Small intestine (tissue), 16 donors: Measurements from ENCODE around the gene CCN2. TPM values are rescaled to one million over a fixed set of nuclear protein-coding genes. Genes with fewer than 3 reads are reported as not detected.

Experiments
- DNase-seq, 2 donors: peaks; one replicate each; pipeline versions ENCODE4 v3.0.0 to v3.0.0-alpha.2; 2013
- FAIRE-seq: peaks from 2 replicates; lab custom pipeline; 2012; peaks lifted over from hg19 to GRCh38; lab: Jason Lieb, UNC
- H3K27ac ChIP-seq, 3 donors: one replicate each; pipeline ENCODE4 v1.5.1; 2013; ENCODE audit warnings: low read length in 2 of 3, mild to moderate bottlenecking in 2 of 3, control low read depth in 1 of 3, inconsistent platforms in 1 of 3, low read depth in 1 of 3, moderate library complexity in 1 of 3
- H3K27me3 ChIP-seq, 3 donors: one replicate each; pipeline ENCODE4 v1.6.1; 2013; ENCODE audit warnings: low read length in 3 of 3, inconsistent platforms in 1 of 3; ENCODE audit not compliant: control insufficient read depth in 3 of 3, insufficient read depth in 3 of 3
- H3K36me3 ChIP-seq, 3 donors: one replicate each; pipeline ENCODE4 v1.6.1; 2013; ENCODE audit warnings: low read length in 3 of 3, inconsistent platforms in 1 of 3, low read depth in 1 of 3, mild to moderate bottlenecking in 1 of 3, moderate library complexity in 1 of 3; ENCODE audit not compliant: control insufficient read depth in 3 of 3, insufficient read depth in 2 of 3
- H3K4me1 ChIP-seq, 3 donors: one replicate each; pipeline ENCODE4 v1.6.1; 2013; ENCODE audit warnings: low read length in 2 of 3, inconsistent platforms in 1 of 3, low read depth in 1 of 3, mild to moderate bottlenecking in 1 of 3, moderate library complexity in 1 of 3; ENCODE audit not compliant: control insufficient read depth in 3 of 3, insufficient read depth in 2 of 3
- H3K4me3 ChIP-seq, 3 donors: one replicate each; pipeline ENCODE4 v1.5.1; 2013; ENCODE audit warnings: low read length in 3 of 3, control low read depth in 1 of 3, inconsistent platforms in 1 of 3, low read depth in 1 of 3, mild to moderate bottlenecking in 1 of 3, moderate library complexity in 1 of 3
- H3K9me3 ChIP-seq, 2 donors: one replicate each; pipeline ENCODE4 v1.6.1; 2013; ENCODE audit warnings: low read depth in 1 of 2, low read length in 1 of 2; ENCODE audit not compliant: control insufficient read depth in 2 of 2, insufficient read depth in 1 of 2
- WGBS, 3 donors: extraction: QIAGEN DNeasy Blood & Tissue Kit; methylation state at CpG; one replicate each; pipeline ENCODE4 v1.1.7; 2013; 5-methylcytosine and 5-hydroxymethylcytosine counted together
- long read RNA-seq, 10 donors: transcript quantifications; one replicate each; lab custom pipeline, GENCODE V29; 2026
- polyA plus RNA-seq, 4 donors: library from polyadenylated mRNA; stranded (reverse) in 3 of 4; unstranded in 1 of 4; fragments of 200-250 nt in 3 of 4; fragments of 120-200 nt in 1 of 4; gene quantifications; one replicate each; pipeline versions ENCODE4 v1.2.1 to v1.2.3, GENCODE V29; 2013
- donor health status: healthy with polysubstance abuse.
- donor health status: control.
- donor health status: control.
- donor health status: Bipolar disorder and iron deficiency.
- donor health status: healthy.

Gene CCN2, protein sequence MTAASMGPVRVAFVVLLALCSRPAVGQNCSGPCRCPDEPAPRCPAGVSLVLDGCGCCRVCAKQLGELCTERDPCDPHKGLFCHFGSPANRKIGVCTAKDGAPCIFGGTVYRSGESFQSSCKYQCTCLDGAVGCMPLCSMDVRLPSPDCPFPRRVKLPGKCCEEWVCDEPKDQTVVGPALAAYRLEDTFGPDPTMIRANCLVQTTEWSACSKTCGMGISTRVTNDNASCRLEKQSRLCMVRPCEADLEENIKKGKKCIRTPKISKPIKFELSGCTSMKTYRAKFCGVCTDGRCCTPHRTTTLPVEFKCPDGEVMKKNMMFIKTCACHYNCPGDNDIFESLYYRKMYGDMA
- polyA plus RNA-seq = 10 to 100 TPM in 2 of 4 donors, 1 to 10 TPM in 2; 1.3 to 83.6 (median 36.0) TPM
- long read RNA-seq, donor 1, transcript CTGF-201 (5 exons, 2,339 nt) = major isoform, 26 of 40 reads
- long read RNA-seq, donor 1, partial matches to known transcripts = 14 of 40 reads
- long read RNA-seq, donor 1, other reads (novel, unspliced or antisense) = 0 of 40 reads
- long read RNA-seq, donor 2, partial matches to known transcripts = 5 of 6 reads
- long read RNA-seq, donor 2, other reads (novel, unspliced or antisense) = 0 of 6 reads
- long read RNA-seq, donor 3, transcript CTGF-201 (5 exons, 2,339 nt) = major isoform, 17 of 17 reads
- long read RNA-seq, donor 3, partial matches to known transcripts = 0 of 17 reads
- long read RNA-seq, donor 3, other reads (novel, unspliced or antisense) = 0 of 17 reads
- long read RNA-seq, donor 4, partial matches to known transcripts = 0 of 2 reads
- long read RNA-seq, donor 4, other reads (novel, unspliced or antisense) = 0 of 2 reads
- long read RNA-seq, donor 5, partial matches to known transcripts = 0 of 2 reads
- long read RNA-seq, donor 5, other reads (novel, unspliced or antisense) = 0 of 2 reads
- long read RNA-seq, donor 6, transcript CTGF-201 (5 exons, 2,339 nt) = major isoform, 11 of 11 reads
- long read RNA-seq, donor 6, partial matches to known transcripts = 0 of 11 reads
- long read RNA-seq, donor 6, other reads (novel, unspliced or antisense) = 0 of 11 reads
- long read RNA-seq, donor 7, transcript CTGF-201 (5 exons, 2,339 nt) = major isoform, 58 of 70 reads
- long read RNA-seq, donor 7, partial matches to known transcripts = 12 of 70 reads
- long read RNA-seq, donor 7, other reads (novel, unspliced or antisense) = 0 of 70 reads
- long read RNA-seq, donor 8, transcript CTGF-201 (5 exons, 2,339 nt) = major isoform, 5 of 5 reads
- long read RNA-seq, donor 8, partial matches to known transcripts = 0 of 5 reads
- long read RNA-seq, donor 8, other reads (novel, unspliced or antisense) = 0 of 5 reads
- long read RNA-seq, donor 9, transcript CTGF-201 (5 exons, 2,339 nt) = major isoform, 6 of 6 reads
- long read RNA-seq, donor 9, partial matches to known transcripts = 0 of 6 reads
- long read RNA-seq, donor 9, other reads (novel, unspliced or antisense) = 0 of 6 reads
- long read RNA-seq, donor 10, transcript CTGF-201 (5 exons, 2,339 nt) = major isoform, 14 of 14 reads
- long read RNA-seq, donor 10, partial matches to known transcripts = 0 of 14 reads
- long read RNA-seq, donor 10, other reads (novel, unspliced or antisense) = 0 of 14 reads

DNA sequence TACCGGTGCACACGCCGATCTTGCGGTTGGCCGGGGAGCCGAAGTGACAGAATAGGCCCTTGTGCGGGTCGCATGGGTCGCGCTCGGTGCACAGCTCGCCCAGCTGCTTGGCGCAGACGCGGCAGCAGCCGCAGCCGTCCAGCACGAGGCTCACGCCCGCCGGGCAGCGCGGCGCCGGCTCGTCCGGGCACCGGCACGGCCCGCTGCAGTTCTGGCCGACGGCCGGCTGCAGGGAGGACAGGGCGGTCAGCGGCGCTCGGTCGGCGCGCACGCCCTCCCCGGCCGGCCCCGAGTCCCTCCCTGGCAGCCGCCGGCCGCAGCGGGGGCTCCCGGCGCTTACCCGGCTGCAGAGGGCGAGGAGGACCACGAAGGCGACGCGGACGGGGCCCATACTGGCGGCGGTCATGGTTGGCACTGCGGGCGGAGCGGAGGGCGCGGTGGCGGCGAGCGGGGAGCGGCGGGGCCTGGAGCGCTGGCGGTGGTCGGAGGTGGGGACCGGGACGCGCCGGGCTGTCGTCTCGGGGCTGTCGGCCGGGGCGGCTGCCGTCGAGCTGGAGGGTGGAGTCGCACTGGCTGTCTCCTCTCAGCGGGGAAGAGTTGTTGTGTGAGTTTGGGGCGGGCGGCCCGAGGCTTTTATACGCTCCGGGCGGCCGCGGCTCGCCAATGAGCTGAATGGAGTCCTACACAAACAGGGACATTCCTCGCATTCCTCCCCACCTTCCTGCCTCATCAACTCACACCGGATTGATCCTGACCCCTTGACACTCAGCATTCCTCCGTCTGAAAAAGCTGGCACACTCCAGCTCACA is at the start of gene CCN2:
TSS of gene CCN2 (minus strand) at position 606 of the 809 bp plus-strand sequence. CDS start at position 406, 200 bp downstream.
- Histone ChIP-seq H3K9me3 (no peaks in the 10 kb centered on the region), H3K27me3 (peaks cover 0 to 5% (median 3%) of the 10 kb centered on the region in 3 donors), H3K36me3 (peaks cover 0 to 2% (median 0%) of the 10 kb centered on the region in 3 donors), H3K27ac (peak within 1 kb of the TSS; percentile 44 to 94 (median 86)), H3K4me1 (peaks cover 0 to 4% (median 0%) of the 10 kb centered on the region in 3 donors), H3K4me3 (peak within 1 kb of the TSS; percentile 43 to 62 (median 54))
- WGBS, 3 donors = 1 to 4% (median 1%) methylated on average over 57 to 97 of the region's 97 CpGs
- FAIRE-seq (no peak), DNase-seq (peak; percentile 32 to 80)

DNA sequence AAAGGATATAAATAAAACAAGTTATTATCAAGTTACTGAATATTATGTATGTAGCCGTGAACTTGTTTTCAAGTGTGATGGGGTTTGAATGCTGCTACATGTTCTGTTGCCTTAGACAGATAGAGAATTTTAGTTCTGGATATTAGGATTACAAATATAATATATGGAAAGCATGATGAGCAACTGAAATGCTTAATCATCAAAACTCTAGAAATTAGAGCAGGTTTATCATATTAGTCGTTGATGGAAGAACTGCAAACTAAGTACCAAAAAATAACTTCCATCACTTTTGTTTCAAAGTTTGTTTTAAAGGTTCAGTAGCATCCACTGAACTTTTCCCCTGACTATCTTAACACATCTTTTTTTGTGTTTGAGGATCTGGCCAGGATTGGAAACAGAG is 49.1 kb upstream of the CCN2 start:
- DNase-seq = no peak
- peaks cover 0 to 19% of the 10 kb centered on the region in 2 donors for H3K9me3 ChIP-seq
- no peaks in the 10 kb centered on the region for H3K27me3 ChIP-seq
- H3K27ac ChIP-seq = no peak overlapping the region
- H3K4me1 ChIP-seq = peaks cover 0 to 20% (median 2%) of the 10 kb centered on the region in 3 donors
- WGBS, 3 donors = 81 to 95% (median 90%) methylated on average over 2 of the region's 2 CpGs
- no peak overlapping the region for H3K4me3 ChIP-seq
- H3K36me3 ChIP-seq = no peaks in the 10 kb centered on the region
- FAIRE-seq = no peak

DNA sequence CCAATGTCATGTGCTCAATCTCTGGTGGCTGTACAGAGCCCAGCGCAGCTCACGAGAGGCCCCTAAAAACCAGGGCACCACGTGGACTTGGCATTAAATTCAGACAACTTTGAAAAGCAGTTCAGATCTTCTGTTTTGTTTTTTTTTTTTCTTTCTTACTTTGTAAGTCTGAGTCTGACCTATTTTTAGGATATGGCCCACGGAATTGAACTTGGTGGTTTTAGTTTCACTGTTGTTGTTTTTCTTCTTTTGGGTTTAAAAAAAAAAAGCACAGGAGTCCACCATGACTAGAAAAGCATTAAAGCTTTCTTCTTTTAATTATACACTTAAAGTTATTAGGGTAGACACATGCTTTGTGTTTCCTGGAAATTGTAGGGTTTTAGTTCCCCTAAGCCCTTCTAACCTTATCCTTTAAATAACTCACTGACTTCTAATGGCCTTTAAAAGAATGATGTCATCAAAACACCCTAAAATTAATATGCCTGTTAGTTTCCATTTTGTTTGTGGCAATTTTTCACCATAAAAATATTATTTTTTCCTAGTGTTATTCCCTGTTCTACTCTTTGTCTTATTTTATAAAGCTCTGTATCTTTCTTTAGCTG is 48.5 kb upstream of the CCN2 start:
- no peak for FAIRE-seq
- Histone ChIP-seq H3K36me3 (no peaks in the 10 kb centered on the region), H3K9me3 (peaks cover 0 to 19% of the 10 kb centered on the region in 2 donors), H3K4me1 (peaks cover 0 to 17% (median 2%) of the 10 kb centered on the region in 3 donors), H3K4me3 (no peak overlapping the region), H3K27ac (no peak overlapping the region), H3K27me3 (no peaks in the 10 kb centered on the region)
- no peak for DNase-seq
- WGBS, 3 donors = 65 to 82% (median 77%) methylated on average over 4 of the region's 4 CpGs

DNA sequence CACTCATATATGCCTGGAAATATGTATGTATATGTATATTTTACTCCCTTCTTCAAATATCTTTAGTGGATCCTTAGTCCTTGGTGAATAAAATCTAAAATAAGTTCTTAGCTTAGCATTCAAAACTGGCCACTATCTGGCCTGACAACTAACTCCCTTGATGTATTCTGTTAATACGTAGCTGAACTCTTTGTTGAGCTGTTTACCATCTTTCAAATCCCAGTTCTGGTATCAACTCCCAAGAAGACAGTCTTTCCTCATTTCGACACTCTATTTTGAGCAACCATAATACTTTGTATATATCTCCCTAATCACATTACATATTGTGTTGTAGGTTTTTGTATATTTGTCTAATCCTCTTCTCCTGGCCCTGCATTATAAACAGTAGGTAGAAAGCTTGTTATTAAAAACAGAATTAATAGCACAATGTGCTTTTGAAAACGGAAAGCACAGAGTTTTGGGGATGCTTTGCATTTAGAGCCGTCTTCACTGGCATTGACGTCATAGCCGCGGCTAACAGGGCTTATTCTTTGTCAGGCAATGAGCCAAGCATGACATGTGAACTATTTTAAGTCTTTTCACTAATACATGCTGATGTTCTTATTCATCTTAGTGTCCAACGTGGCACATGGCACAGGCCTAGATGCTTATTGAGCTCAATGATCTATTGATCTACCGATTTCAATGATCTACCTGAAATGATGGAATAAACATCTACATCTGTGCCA is 47.2 kb upstream of the CCN2 start:
- peaks cover 0 to 12% (median 2%) of the 10 kb centered on the region in 3 donors for H3K4me1 ChIP-seq
- no peak for DNase-seq
- H3K27ac ChIP-seq = peak overlapping the region in 1 of 3 donors; percentile 10
- no peak for FAIRE-seq
- H3K9me3 ChIP-seq = peaks cover 0 to 7% of the 10 kb centered on the region in 2 donors
- WGBS, 3 donors = 76 to 88% (median 84%) methylated on average over 9 of the region's 9 CpGs
- no peaks in the 10 kb centered on the region for H3K27me3 ChIP-seq
- no peaks in the 10 kb centered on the region for H3K36me3 ChIP-seq
- no peak overlapping the region for H3K4me3 ChIP-seq

DNA sequence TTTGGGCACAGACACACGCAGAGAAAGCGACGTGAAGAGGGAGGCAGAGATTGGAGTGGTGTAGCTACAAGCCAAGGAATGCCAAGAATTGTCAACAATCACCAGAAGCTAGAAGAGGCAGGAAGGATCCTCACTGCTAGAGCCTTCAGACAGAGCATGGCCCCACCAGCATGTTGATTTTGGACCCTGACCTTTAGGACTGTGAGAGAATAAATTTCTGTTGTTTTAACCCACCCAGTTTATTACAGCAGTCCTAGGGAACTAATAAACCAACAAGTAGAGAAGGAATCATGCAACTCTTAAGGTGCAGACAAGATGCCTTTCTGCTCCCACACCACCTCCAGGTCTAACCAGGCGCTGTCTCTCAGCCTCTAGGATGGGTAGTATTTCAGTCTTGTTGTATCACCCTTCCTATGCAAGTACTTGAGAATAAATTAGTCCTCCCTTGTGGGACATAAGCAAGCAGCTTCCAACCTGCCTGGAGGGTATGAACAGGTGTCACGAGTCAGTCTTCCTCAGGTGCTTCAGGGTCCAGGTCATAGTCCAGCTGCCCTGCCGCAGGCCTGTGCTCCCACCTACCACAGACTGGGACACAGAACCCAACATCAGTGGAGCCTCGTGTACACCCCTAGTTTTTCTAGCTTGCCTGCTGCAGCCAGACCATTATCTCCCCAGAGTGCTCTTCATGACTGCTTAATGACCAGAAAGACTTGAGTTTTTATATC is 46.4 kb upstream of the CCN2 start:
- DNase-seq (peak; percentile 8 to 79), FAIRE-seq (no peak)
- Histone ChIP-seq H3K27ac (peak overlapping the region in 1 of 3 donors; percentile 38), H3K27me3 (no peaks in the 10 kb centered on the region), H3K36me3 (no peaks in the 10 kb centered on the region), H3K4me1 (peaks cover 0 to 12% (median 2%) of the 10 kb centered on the region in 3 donors), H3K9me3 (peaks cover 0 to 4% of the 10 kb centered on the region in 2 donors), H3K4me3 (no peak overlapping the region)
- WGBS, 3 donors = 56 to 76% (median 68%) methylated on average over 7 of the region's 7 CpGs

DNA sequence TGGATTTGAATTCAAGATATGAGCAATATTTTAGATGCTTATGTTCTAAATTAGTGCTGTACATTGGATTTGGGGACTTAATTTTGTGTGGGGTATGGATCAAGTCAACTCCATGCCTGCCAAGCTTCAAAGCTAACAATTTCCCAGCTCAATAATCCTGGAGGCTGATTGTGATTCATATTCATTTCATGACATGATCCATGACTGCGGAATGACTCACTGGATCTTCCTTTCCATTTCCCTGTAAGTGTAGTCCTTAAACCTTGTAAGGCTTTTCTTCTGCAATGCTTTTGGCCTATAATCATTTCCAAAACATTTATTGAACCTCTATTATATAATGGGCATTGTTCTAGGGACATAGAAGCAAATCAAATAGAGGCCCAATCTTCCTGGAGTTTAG is 44.7 kb upstream of the CCN2 start:
- FAIRE-seq = no peak
- Histone ChIP-seq H3K27ac (no peak overlapping the region), H3K36me3 (no peaks in the 10 kb centered on the region), H3K4me3 (no peak overlapping the region), H3K9me3 (peaks cover 0 to 4% of the 10 kb centered on the region in 2 donors), H3K4me1 (peaks cover 0 to 12% (median 2%) of the 10 kb centered on the region in 3 donors), H3K27me3 (no peaks in the 10 kb centered on the region)
- DNase-seq = no peak
- WGBS, 3 donors = 62 to 91% (median 91%) methylated on average over 1 of the region's 1 CpG
